Gastroesophageal sphincter (tissue), 4 donors: Measurements from ENCODE around the gene VWA8. TPM values are rescaled to one million over a fixed set of nuclear protein-coding genes. Genes with fewer than 3 reads are reported as not detected.
A peak's percentile ranks its signal among the peaks of the same experiment; 100 is the strongest.

ENCODE experiments used
- ATAC-seq: fragments of 150-250 bp; one replicate; pipeline ENCODE4 v1.9.1; 2016; ENCODE audit warnings: mild to moderate bottlenecking, moderate library complexity
- H3K27ac ChIP-seq, 4 donors: fragments of 200-600 bp; sonication (generic) in 3 of 4; 1 replicate in 3 of 4; 2 replicates in 1 of 4; pipeline ENCODE4 v1.5.1; 2016 to 2019
- H3K27me3 ChIP-seq: fragments of 200-600 bp; sonication (generic); one replicate; pipeline ENCODE4 v1.5.1; 2019
- H3K36me3 ChIP-seq, 2 donors: fragments of 200-600 bp; sonication (generic); one replicate each; pipeline ENCODE4 v1.5.1; 2019; ENCODE audit warnings: control low read depth in 1 of 2
- H3K4me1 ChIP-seq, 3 donors: fragments of 200-600 bp; sonication (generic); 1 replicate in 2 of 3; 2 replicates in 1 of 3; pipeline ENCODE4 v1.5.1; 2016 to 2019; ENCODE audit warnings: control low read depth in 2 of 3
- H3K4me3 ChIP-seq, 2 donors: fragments of 200-600 bp; sonication (generic); one replicate each; pipeline ENCODE4 v1.5.1; 2019; ENCODE audit warnings: mild to moderate bottlenecking in 1 of 2, moderate library complexity in 1 of 2
- H3K9me3 ChIP-seq, 3 donors: fragments of 200-600 bp; sonication (generic); one replicate each; pipeline ENCODE4 v1.5.1; 2017 to 2019; ENCODE audit warnings: control low read depth in 2 of 3
- CTCF ChIP-seq, 4 experiments: fragments of 200-600 bp in 2 of 4; fragments of 450-650 bp in 2 of 4; sonication (generic) in 1 of 4; IDR thresholded peaks; one replicate each; pipeline ENCODE4 v1.5.1; 2017 to 2019; ENCODE audit warnings: antibody characterized with exemption in 4 of 4, mild to moderate bottlenecking in 2 of 4, moderate library complexity in 2 of 4
- EP300 ChIP-seq: sonication (generic); formaldehyde crosslinking; IDR thresholded peaks from one replicate; pipeline ENCODE4 v1.6.1; 2017; ENCODE audit warnings: antibody characterized with exemption, mild to moderate bottlenecking
- POLR2A ChIP-seq, 2 donors: fragments of 450-650 bp; IDR thresholded peaks; one replicate each; pipeline ENCODE4 v1.6.1; 2017; ENCODE audit warnings: antibody characterized with exemption in 2 of 2, mild to moderate bottlenecking in 2 of 2, moderate library complexity in 1 of 2
- POLR2AphosphoS5 ChIP-seq: sonication (generic); formaldehyde crosslinking; IDR thresholded peaks from one replicate; pipeline ENCODE4 v1.6.1; 2017; ENCODE audit warnings: antibody characterized with exemption
- WGBS, 2 donors: methylation state at CpG; one replicate each; pipeline ENCODE4 v1.1.5; 2018; ENCODE audit warnings: low coverage in 1 of 2; 5-methylcytosine and 5-hydroxymethylcytosine counted together
- total RNA-seq, 4 donors: library from RNA; depleted of rRNA; stranded (reverse); fragments of >200 nt; gene quantifications; one replicate each; pipeline ENCODE4 v1.1.0, GENCODE V29; 2016

Gene VWA8
- total RNA-seq, 4 donors from 2014 or later, result 20.3 to 34.7 (median 23.9) TPM

DNA sequence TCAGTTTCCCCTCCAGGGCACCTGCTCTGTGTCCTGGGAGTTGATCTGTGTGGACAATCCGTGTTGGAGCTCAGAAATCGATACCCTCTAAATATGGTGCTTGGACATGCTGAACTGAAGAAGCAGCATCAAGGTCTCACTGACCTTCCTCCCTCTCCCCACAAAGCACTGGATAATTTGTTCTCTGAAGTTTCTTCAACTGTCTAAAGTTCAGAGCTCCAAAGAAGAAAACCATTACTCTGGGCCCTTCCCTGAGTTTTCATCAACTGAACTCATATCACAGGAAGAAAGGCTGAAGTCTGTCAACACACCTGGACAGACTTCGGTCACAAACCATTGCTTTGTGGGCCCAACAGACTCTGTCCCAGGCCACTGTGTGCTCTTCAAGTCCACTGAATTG lies 371.5 kb downstream of the VWA8 start:
- no peak overlapping the region for H3K27ac ChIP-seq
- 94 to 100% methylated on average over 2 to 3 of the region's 3 CpGs for WGBS, 2 donors
- TF ChIP-seq EP300 (no peak), POLR2A (IDR thresholded peaks at IDR 0.05) (no peak), CTCF (IDR thresholded peaks at IDR 0.05) (no peak), POLR2AphosphoS5 (no peak)
- H3K27me3 ChIP-seq, result no peaks in the 10 kb centered on the region
- no peaks in the 10 kb centered on the region for H3K4me1 ChIP-seq
- H3K9me3 ChIP-seq, result no peaks in the 10 kb centered on the region
- no peak overlapping the region for H3K4me3 ChIP-seq
- H3K36me3 ChIP-seq, result peaks cover 0 to 37% of the 10 kb centered on the region in 2 donors
- ATAC-seq, result no peak

- Histone ChIP-seq H3K27me3 (no peaks in the 10 kb centered on the region), H3K4me3 (no peak overlapping the region), H3K36me3 (peaks cover 0 to 37% of the 10 kb centered on the region in 2 donors), H3K9me3 (no peaks in the 10 kb centered on the region), H3K4me1 (no peaks in the 10 kb centered on the region), H3K27ac (no peak overlapping the region)
- no peak for ATAC-seq
- TF ChIP-seq POLR2A (IDR thresholded peaks at IDR 0.05) (no peak), CTCF (IDR thresholded peaks at IDR 0.05) (no peak)
- 86 to 93% methylated on average over 2 of the region's 2 CpGs for WGBS, 2 donors
Measured at GRCh38 chr13:41588899-41589298, 372.0 kb downstream of the VWA8 start.

DNA sequence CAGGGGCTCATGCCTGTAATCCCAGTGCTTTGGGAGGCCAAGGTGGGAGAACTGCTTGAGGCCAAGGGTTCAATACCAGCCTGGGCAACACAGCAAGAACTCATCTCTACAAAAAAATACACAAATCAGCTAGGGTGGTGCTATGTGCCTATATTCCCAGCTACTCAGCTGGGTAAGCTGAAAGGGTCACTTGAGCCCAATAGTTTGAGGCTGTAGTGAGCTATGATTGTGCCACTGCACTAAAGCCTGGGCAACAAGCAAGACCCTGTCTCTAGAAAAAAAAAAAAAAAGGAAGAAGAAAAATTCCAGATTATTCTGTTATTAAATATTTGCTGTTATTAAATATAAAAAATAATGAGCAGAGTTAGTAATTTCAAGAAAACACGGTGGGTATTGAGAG lies 372.5 kb downstream of the VWA8 start:
- no peaks in the 10 kb centered on the region for H3K27me3 ChIP-seq
- H3K4me3 ChIP-seq, result no peak overlapping the region
- H3K36me3 ChIP-seq, result peaks cover 0 to 41% of the 10 kb centered on the region in 2 donors
- WGBS, 2 donors, result 94 to 100% methylated on average over 1 of the region's 1 CpG
- no peaks in the 10 kb centered on the region for H3K9me3 ChIP-seq
- TF ChIP-seq CTCF (IDR thresholded peaks at IDR 0.05) (no peak), POLR2A (IDR thresholded peaks at IDR 0.05) (no peak), EP300 (no peak), POLR2AphosphoS5 (no peak)
- no peak for ATAC-seq
- H3K4me1 ChIP-seq, result no peaks in the 10 kb centered on the region
- no peak overlapping the region for H3K27ac ChIP-seq

DNA sequence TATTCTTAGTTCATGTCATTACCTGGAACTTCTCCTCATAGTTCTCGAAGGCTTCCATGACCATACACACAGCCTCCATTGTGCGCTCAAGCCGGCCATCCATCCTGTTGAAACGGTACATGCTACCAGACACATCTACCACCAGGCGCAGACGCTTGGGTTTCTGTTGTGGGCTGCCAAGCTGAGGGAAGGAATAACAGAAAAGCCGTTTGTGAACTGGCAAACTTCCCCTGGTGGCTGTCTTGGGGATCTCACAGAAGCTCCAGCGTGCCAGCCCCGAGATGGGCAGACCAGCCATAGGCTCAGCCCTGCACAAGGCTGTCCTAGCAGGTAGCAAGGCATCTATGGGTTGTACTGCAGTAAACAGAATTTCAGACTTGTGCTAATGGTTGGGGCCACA lies 373.4 kb downstream of the VWA8 start:
- TF ChIP-seq CTCF (IDR thresholded peaks at IDR 0.05), result no peak
- TF ChIP-seq POLR2AphosphoS5, result no peak
- no peak for TF ChIP-seq EP300
- no peak for TF ChIP-seq POLR2A (IDR thresholded peaks at IDR 0.05)
- WGBS, 2 donors, result 97 to 100% methylated on average over 3 to 8 of the region's 9 CpGs

GRCh38 chr13:41586216-41586615 lies 374.7 kb downstream of the VWA8 start:
- Histone ChIP-seq H3K4me3 (no peak overlapping the region), H3K36me3 (peaks cover 0 to 54% of the 10 kb centered on the region in 2 donors), H3K27me3 (no peaks in the 10 kb centered on the region), H3K27ac (no peak overlapping the region), H3K9me3 (no peaks in the 10 kb centered on the region), H3K4me1 (no peaks in the 10 kb centered on the region)
- TF ChIP-seq CTCF (IDR thresholded peaks at IDR 0.05), result no peak
- no peak for TF ChIP-seq POLR2AphosphoS5
- WGBS, 2 donors, result 82 to 88% methylated on average over 3 of the region's 4 CpGs
- no peak for ATAC-seq

More for the DNA sequence above, 373.4 kb downstream of the VWA8 start:
- H3K4me1 ChIP-seq, result no peaks in the 10 kb centered on the region
- peaks cover 0 to 51% of the 10 kb centered on the region in 2 donors for H3K36me3 ChIP-seq
- no peaks in the 10 kb centered on the region for H3K9me3 ChIP-seq
- ATAC-seq, result peak; percentile 22
- H3K4me3 ChIP-seq, result no peak overlapping the region
- H3K27me3 ChIP-seq, result no peaks in the 10 kb centered on the region
- no peak overlapping the region for H3K27ac ChIP-seq
